ENCODE measurements around the gene THSD7B. TPM values are rescaled to one million over a fixed set of nuclear protein-coding genes. Genes with fewer than 3 reads are reported as not detected.

THSD7B gene
- total RNA-seq, 1 experiment from 2014 or later = 6.9 TPM

- POLR2A ChIA-PET = no interaction called here
- no peaks in the 10 kb centered on the region for H3K36me3 ChIP-seq (ENCODE audit: control insufficient read depth, insufficient read depth, low read length)
- TF ChIP-seq CTCF (IDR thresholded peaks at IDR 0.05; ENCODE audit: insufficient read depth in 1 of 2, low read depth in 1 of 2, low read length in 1 of 2, severe bottlenecking in 1 of 2, unreplicated experiment in 1 of 2) = no peak
- Mint-ChIP-seq H3K4me1 (ENCODE audit: low read depth, unreplicated experiment) (peaks cover 7% of the 10 kb centered on the region), H3K4me3 (ENCODE audit: unreplicated experiment) (no peak overlapping the region), H3K27me3 (ENCODE audit: insufficient read depth, unreplicated experiment) (no peaks in the 10 kb centered on the region), H3K27ac (ENCODE audit: unreplicated experiment) (no peak overlapping the region), H3K9me3 (ENCODE audit: unreplicated experiment) (peaks cover 10% of the 10 kb centered on the region), H3K36me3 (ENCODE audit: insufficient read depth, unreplicated experiment) (no peaks in the 10 kb centered on the region)
- DNase-seq = no peak
- no peaks in the 10 kb centered on the region for H3K4me1 ChIP-seq
- BruUV-seq (replicated peaks) = no TSS peak
- H3K27me3 ChIP-seq (replicated peaks; ENCODE audit: control insufficient read depth, insufficient read depth, low read length) = no peaks in the 10 kb centered on the region
- no peak overlapping the region for H3K4me3 ChIP-seq (ENCODE audit: low read depth, low read length)
- CTCF ChIA-PET = interaction anchor here (0.6 kb wide), 1 partner anchor 43 kb away, joined by 3 read pairs; no protein-coding TSS in a partner anchor
- H3K9me3 ChIP-seq = no peaks in the 10 kb centered on the region
- intact Hi-C loops (cut with micrococcal nuclease; ENCODE audit: unreplicated experiment) = no loop called here
These were observed 428.1 kb downstream of the THSD7B start for GRCh38 chr2:137193401-137193800.

GRCh38 chr2:137194111-137194510, 428.8 kb downstream of the THSD7B start:
- TF ChIP-seq CTCF (IDR thresholded peaks at IDR 0.05; ENCODE audit: insufficient read depth in 1 of 2, low read depth in 1 of 2, low read length in 1 of 2, severe bottlenecking in 1 of 2, unreplicated experiment in 1 of 2) = no peak
- peaks cover 4% of the 10 kb centered on the region for H3K9me3 Mint-ChIP-seq (ENCODE audit: unreplicated experiment)
- intact Hi-C loops (cut with micrococcal nuclease; ENCODE audit: unreplicated experiment) = no loop called here
- no peaks in the 10 kb centered on the region for H3K27me3 ChIP-seq (replicated peaks; ENCODE audit: control insufficient read depth, insufficient read depth, low read length)
- ChIA-PET CTCF (no interaction called here), POLR2A (no interaction called here)
- no peak overlapping the region for H3K4me3 ChIP-seq (ENCODE audit: low read depth, low read length)
- H3K36me3 ChIP-seq (ENCODE audit: control insufficient read depth, insufficient read depth, low read length) = no peaks in the 10 kb centered on the region
- peaks cover 7% of the 10 kb centered on the region for H3K4me1 Mint-ChIP-seq (ENCODE audit: low read depth, unreplicated experiment)
- H3K4me1 ChIP-seq = no peaks in the 10 kb centered on the region
- H3K4me3 Mint-ChIP-seq (ENCODE audit: unreplicated experiment) = no peak overlapping the region
- no peak overlapping the region for H3K27ac Mint-ChIP-seq (ENCODE audit: unreplicated experiment)
- no peak for DNase-seq
- H3K9me3 ChIP-seq = no peaks in the 10 kb centered on the region
- BruUV-seq (replicated peaks) = no TSS peak
- no peaks in the 10 kb centered on the region for H3K27me3 Mint-ChIP-seq (ENCODE audit: insufficient read depth, unreplicated experiment)
- H3K36me3 Mint-ChIP-seq (ENCODE audit: insufficient read depth, unreplicated experiment) = no peaks in the 10 kb centered on the region

GRCh38 chr2:137199751-137200150, 434.4 kb downstream of the THSD7B start:
- Histone ChIP-seq H3K27me3 (replicated peaks; ENCODE audit: control insufficient read depth, insufficient read depth, low read length) (no peaks in the 10 kb centered on the region), H3K9me3 (no peaks in the 10 kb centered on the region), H3K36me3 (ENCODE audit: control insufficient read depth, insufficient read depth, low read length) (no peaks in the 10 kb centered on the region), H3K4me1 (peaks cover 3% of the 10 kb centered on the region; the same call in 1 of the 2 replicates), H3K4me3 (ENCODE audit: low read depth, low read length) (no peak overlapping the region)
- no TSS peak for BruUV-seq (replicated peaks)
- POLR2A ChIA-PET = no interaction called here
- no peak overlapping the region for H3K27ac Mint-ChIP-seq (ENCODE audit: unreplicated experiment)
- no peak overlapping the region for H3K4me3 Mint-ChIP-seq (ENCODE audit: unreplicated experiment)
- intact Hi-C loops (cut with micrococcal nuclease; ENCODE audit: unreplicated experiment) = no loop called here
- no peaks in the 10 kb centered on the region for H3K27me3 Mint-ChIP-seq (ENCODE audit: insufficient read depth, unreplicated experiment)
- H3K36me3 Mint-ChIP-seq (ENCODE audit: insufficient read depth, unreplicated experiment) = no peaks in the 10 kb centered on the region
- H3K9me3 Mint-ChIP-seq (ENCODE audit: unreplicated experiment) = peaks cover 10% of the 10 kb centered on the region
- no peak for DNase-seq
- CTCF ChIA-PET = no interaction called here
- TF ChIP-seq CTCF (IDR thresholded peaks at IDR 0.05; ENCODE audit: insufficient read depth in 1 of 2, low read depth in 1 of 2, low read length in 1 of 2, severe bottlenecking in 1 of 2, unreplicated experiment in 1 of 2) = no peak
- H3K4me1 Mint-ChIP-seq (ENCODE audit: low read depth, unreplicated experiment) = peaks cover 12% of the 10 kb centered on the region

Measured in Caco-2 (cell line).